Thyroid gland (tissue), 4 donors: ENCODE data around the gene TLCD4.

Experiments used
- CTCF ChIP-seq, 6 experiments: fragments of 200-600 bp in 3 of 6; fragments of 450-650 bp in 3 of 6; sonication (generic) in 3 of 6; IDR thresholded peaks; one replicate each; pipeline ENCODE4 v1.5.1; 2016 to 2019; ENCODE audit warnings: antibody characterized with exemption in 6 of 6, mild to moderate bottlenecking in 2 of 6, inconsistent platforms in 1 of 6, moderate library complexity in 1 of 6
- POLR2A ChIP-seq, 2 donors: fragments of 450-650 bp; IDR thresholded peaks; one replicate each; pipeline ENCODE4 v1.6.1; 2017; ENCODE audit warnings: antibody characterized with exemption in 2 of 2, mild to moderate bottlenecking in 2 of 2, moderate library complexity in 1 of 2

- TF ChIP-seq CTCF (IDR thresholded peaks at IDR 0.05): no peak
- TF ChIP-seq POLR2A (IDR thresholded peaks at IDR 0.05): no peak
Measured at GRCh38 chr1:95085376-95085775, 31.8 kb upstream of the TLCD4 start.
